Measurements from ENCODE around the gene STK11.

Gene STK11

GRCh38 chr19:1250437-1251260 is 45.1 kb downstream of the STK11 start:
- no peak for TF ChIP-seq MYC (IDR thresholded peaks at IDR 0.05; ENCODE audit: low read depth, low read length)
- TF ChIP-seq, protein P1, sequence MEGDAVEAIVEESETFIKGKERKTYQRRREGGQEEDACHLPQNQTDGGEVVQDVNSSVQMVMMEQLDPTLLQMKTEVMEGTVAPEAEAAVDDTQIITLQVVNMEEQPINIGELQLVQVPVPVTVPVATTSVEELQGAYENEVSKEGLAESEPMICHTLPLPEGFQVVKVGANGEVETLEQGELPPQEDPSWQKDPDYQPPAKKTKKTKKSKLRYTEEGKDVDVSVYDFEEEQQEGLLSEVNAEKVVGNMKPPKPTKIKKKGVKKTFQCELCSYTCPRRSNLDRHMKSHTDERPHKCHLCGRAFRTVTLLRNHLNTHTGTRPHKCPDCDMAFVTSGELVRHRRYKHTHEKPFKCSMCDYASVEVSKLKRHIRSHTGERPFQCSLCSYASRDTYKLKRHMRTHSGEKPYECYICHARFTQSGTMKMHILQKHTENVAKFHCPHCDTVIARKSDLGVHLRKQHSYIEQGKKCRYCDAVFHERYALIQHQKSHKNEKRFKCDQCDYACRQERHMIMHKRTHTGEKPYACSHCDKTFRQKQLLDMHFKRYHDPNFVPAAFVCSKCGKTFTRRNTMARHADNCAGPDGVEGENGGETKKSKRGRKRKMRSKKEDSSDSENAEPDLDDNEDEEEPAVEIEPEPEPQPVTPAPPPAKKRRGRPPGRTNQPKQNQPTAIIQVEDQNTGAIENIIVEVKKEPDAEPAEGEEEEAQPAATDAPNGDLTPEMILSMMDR (IDR thresholded peaks at IDR 0.05; ENCODE audit: low read depth, low read length) = no peak
- TF ChIP-seq, protein P2, sequence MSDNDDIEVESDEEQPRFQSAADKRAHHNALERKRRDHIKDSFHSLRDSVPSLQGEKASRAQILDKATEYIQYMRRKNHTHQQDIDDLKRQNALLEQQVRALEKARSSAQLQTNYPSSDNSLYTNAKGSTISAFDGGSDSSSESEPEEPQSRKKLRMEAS (IDR thresholded peaks at IDR 0.05; ENCODE audit: low read depth, low read length) = no peak
- TF ChIP-seq POLR2A (IDR thresholded peaks at IDR 0.05; ENCODE audit: extremely low read depth, insufficient read length) = no peak
- peak overlapping the region; percentile 54 for H3K4me3 ChIP-seq (ENCODE audit: low read depth, low read length)
- DNase-seq (ENCODE audit: low read depth) = peak; percentile 63

DNA sequence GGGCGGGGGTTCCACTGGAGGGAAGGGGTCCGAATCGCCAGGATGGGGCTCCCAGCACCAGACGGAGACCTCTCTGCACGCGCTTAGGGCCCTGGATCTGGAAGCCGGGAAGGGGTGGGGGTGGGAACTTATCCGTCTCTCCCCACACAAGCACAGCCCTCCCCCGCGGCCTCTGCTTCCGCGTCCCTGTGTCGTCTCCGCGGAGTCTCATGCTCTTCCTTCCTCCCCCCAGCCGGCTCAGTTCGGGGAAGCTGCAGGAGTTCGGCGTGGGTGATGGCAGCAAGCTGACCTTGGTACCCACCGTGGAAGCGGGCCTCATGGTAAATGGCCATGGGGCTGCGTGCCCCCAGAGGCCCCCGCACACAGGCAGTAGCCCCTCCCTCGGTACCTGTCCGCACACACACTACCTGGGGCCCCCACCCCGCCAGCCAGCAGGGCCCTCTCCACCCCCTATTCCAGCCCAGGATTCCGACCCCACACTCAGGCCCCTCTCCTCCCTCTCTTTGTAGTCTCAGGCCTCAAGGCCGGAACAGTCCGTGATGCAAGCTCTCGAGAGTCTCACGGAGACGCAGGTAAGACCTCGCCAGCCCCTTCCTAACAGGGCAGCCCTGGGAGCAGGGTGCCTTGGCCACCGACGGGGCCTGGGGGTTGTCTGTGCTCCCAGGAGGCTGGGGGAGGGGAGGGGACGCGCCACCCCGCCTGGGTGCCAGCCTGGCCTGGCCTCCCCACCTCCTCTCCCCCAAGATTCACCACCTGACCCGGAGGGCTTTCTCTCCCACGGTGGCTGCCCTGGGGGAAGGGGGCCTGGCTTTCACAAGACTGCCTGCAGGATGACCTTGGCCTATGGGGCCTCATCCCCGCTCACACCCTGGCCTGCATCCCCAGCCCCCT is 46.0 kb downstream of the STK11 start:
- DNase-seq (ENCODE audit: low read depth) = peak; percentile 76
- TF ChIP-seq POLR2A (IDR thresholded peaks at IDR 0.05; ENCODE audit: extremely low read depth, insufficient read length) (no peak), MYC (IDR thresholded peaks at IDR 0.05; ENCODE audit: low read depth, low read length) (no peak)
- TF ChIP-seq, protein P1 (IDR thresholded peaks at IDR 0.05; ENCODE audit: low read depth, low read length) = no peak
- TF ChIP-seq, protein P2 (IDR thresholded peaks at IDR 0.05; ENCODE audit: low read depth, low read length) = no peak
- peak overlapping the region; percentile 54 for H3K4me3 ChIP-seq (ENCODE audit: low read depth, low read length)

DNA sequence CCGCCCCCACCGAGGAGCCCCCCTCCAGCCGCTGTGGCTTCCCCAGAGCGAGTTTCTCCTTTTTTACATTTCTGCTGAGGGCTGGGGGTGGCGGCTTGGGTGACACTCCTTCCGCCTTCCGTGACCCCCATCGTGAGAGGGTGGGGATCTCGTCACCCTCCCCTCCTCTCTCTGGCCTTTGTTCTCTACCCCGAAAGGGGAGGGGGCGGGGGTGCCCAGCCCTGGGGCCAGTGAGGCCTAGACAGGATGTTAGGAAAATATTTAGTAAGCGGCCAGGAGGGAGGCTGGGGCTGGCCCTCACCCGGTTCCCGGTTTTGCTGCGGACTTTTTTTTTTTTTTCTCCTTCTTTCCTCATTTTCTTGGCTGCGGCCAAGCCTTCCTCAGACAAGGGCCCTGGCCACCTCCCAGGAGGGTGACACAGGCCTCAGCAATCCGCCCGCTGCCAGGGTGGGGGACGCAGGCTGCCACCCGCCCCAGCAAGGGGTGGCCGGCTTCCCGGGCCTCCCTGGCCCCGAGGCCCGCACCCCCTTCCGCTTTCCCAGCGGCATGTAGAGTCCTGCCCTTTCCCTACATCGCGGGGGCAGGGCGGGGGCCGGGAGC is 46.7 kb downstream of the STK11 start:
- peak overlapping the region; percentile 25 for H3K4me3 ChIP-seq (ENCODE audit: low read depth, low read length)
- DNase-seq (ENCODE audit: low read depth) = peak; percentile 89
- TF ChIP-seq POLR2A (IDR thresholded peaks at IDR 0.05; ENCODE audit: extremely low read depth, insufficient read length) (no peak), MYC (IDR thresholded peaks at IDR 0.05; ENCODE audit: low read depth, low read length) (no peak)
- TF ChIP-seq, protein P1 (IDR thresholded peaks at IDR 0.05; ENCODE audit: low read depth, low read length) = no peak
- TF ChIP-seq, protein P2 (IDR thresholded peaks at IDR 0.05; ENCODE audit: low read depth, low read length) = no peak

GRCh38 chr19:1252821-1253513 is 47.4 kb downstream of the STK11 start:
- peak; percentile 93 for DNase-seq (ENCODE audit: low read depth)
- TF ChIP-seq, protein P2 (IDR thresholded peaks at IDR 0.05; ENCODE audit: low read depth, low read length) = 0 out of 2 replicates have a peak, but pooled peaks have one; percentile 27
- TF ChIP-seq, protein P1 (IDR thresholded peaks at IDR 0.05; ENCODE audit: low read depth, low read length) = no peak
- TF ChIP-seq MYC (IDR thresholded peaks at IDR 0.05; ENCODE audit: low read depth, low read length) = 0 out of 2 replicates have a peak, but pooled peaks have one; percentile 11
- H3K4me3 ChIP-seq (ENCODE audit: low read depth, low read length) = no peak overlapping the region

GRCh38 chr19:1253514-1254080 is 48.0 kb downstream of the STK11 start:
- no peak for DNase-seq (ENCODE audit: low read depth)
- H3K4me3 ChIP-seq (ENCODE audit: low read depth, low read length) = no peak overlapping the region
- TF ChIP-seq, protein P2 (IDR thresholded peaks at IDR 0.05; ENCODE audit: low read depth, low read length) = no peak
- no peak for TF ChIP-seq POLR2A (IDR thresholded peaks at IDR 0.05; ENCODE audit: extremely low read depth, insufficient read length)
- no peak for TF ChIP-seq MYC (IDR thresholded peaks at IDR 0.05; ENCODE audit: low read depth, low read length)
- TF ChIP-seq, protein P1 (IDR thresholded peaks at IDR 0.05; ENCODE audit: low read depth, low read length) = no peak

Measured in NB4 (cell line).